ENCODE results near the gene IRAK2.

- TF ChIP-seq POLR2A (IDR thresholded peaks at IDR 0.05; ENCODE audit: extremely low read depth, insufficient read length), result no peak
- TF ChIP-seq CTCF (IDR thresholded peaks at IDR 0.05; ENCODE audit: low read depth, low read length), result peak; percentile 22
Measured at GRCh38 chr3:10263646-10264363, 99.1 kb downstream of the IRAK2 start.
